Fibroblast of lung (primary cell): ENCODE data around the gene ABHD4.

Experiments
- CTCF ChIP-seq, 2 donors: IDR thresholded peaks in 1 of 2; conservative IDR thresholded peaks in 1 of 2; 1 replicate in 1 of 2; 2 replicates in 1 of 2; pipeline ENCODE4 v1.5.1; 2011 to 2012; ENCODE audit warnings: low read length in 2 of 2, control low read depth in 1 of 2, inconsistent platforms in 1 of 2, low read depth in 1 of 2, mild to moderate bottlenecking in 1 of 2
- EZH2 ChIP-seq: IDR thresholded peaks from 2 replicates; pipeline ENCODE4 v1.5.1; 2012; ENCODE audit warnings: low read length, control low read depth, mild to moderate bottlenecking; ENCODE audit errors: missing control alignments

GRCh38 chr14:22640192-22640591 lies 42.1 kb downstream of the ABHD4 start:
- TF ChIP-seq CTCF (conservative IDR thresholded peaks at IDR 0.05 in 1 of 2, IDR thresholded peaks at IDR 0.05 in 1 of 2; ENCODE audit: low read depth in 1 of 2, low read length in 2 of 2) (no peak), EZH2 (no peak)
